ENCODE measurements around the gene NIBAN1.
"Not testable (repeated sequence)": the region's sequence is repeated elsewhere in the genome, so short reads cannot be mapped to it uniquely, and the experiment has no call there.

Gene NIBAN1, protein sequence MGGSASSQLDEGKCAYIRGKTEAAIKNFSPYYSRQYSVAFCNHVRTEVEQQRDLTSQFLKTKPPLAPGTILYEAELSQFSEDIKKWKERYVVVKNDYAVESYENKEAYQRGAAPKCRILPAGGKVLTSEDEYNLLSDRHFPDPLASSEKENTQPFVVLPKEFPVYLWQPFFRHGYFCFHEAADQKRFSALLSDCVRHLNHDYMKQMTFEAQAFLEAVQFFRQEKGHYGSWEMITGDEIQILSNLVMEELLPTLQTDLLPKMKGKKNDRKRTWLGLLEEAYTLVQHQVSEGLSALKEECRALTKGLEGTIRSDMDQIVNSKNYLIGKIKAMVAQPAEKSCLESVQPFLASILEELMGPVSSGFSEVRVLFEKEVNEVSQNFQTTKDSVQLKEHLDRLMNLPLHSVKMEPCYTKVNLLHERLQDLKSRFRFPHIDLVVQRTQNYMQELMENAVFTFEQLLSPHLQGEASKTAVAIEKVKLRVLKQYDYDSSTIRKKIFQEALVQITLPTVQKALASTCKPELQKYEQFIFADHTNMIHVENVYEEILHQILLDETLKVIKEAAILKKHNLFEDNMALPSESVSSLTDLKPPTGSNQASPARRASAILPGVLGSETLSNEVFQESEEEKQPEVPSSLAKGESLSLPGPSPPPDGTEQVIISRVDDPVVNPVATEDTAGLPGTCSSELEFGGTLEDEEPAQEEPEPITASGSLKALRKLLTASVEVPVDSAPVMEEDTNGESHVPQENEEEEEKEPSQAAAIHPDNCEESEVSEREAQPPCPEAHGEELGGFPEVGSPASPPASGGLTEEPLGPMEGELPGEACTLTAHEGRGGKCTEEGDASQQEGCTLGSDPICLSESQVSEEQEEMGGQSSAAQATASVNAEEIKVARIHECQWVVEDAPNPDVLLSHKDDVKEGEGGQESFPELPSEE

GRCh38 chr1:184974056-184974836 lies at the start of gene NIBAN1:
TSS of gene NIBAN1 (minus strand) at chr1:184974508. CDS start at chr1:184974356, 152 bp downstream.
- peak; percentile 32 for DNase-seq

DNA sequence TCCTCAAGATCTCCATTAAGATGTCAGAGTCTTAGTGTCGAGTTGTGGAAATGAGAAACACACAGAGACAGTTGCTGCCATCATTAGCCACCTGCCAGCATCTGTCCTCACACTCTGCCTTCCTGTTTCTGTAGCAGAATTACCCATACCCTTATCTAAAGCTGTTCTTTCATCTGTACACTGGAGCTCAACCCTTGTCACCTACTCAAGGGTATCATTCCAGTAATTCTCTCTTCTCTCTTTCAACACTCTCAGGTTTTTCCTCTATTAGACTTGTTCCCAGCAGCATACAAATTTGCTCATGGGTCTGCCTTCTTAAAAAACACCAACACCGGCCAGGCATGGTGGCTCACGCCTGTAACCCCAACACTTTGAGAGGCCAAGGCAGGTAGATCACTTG lies 43.7 kb upstream of the NIBAN1 start:
- no peak for DNase-seq

DNA sequence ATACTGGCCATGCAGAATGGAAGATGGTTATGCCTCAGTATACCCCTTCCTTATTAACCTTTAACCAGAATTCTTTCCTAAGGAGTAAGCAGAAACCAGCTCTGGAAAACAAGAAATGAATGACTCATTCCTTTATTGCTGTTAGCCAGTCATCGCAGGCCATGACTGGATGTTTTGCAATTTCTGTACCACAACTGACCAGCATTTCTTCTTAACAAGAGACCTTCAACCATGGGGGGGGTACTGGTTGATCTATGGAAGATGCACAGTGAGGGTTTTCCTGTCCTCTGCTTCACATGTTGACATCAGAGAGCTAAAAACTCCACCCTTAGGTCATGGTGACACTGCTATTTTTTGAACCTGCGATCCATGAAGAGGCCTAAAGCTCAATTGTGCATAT lies 43.0 kb upstream of the NIBAN1 start:
- no peak for DNase-seq

- DNase-seq = no peak
These were observed 42.6 kb upstream of the NIBAN1 start for GRCh38 chr1:185016880-185017279.

DNA sequence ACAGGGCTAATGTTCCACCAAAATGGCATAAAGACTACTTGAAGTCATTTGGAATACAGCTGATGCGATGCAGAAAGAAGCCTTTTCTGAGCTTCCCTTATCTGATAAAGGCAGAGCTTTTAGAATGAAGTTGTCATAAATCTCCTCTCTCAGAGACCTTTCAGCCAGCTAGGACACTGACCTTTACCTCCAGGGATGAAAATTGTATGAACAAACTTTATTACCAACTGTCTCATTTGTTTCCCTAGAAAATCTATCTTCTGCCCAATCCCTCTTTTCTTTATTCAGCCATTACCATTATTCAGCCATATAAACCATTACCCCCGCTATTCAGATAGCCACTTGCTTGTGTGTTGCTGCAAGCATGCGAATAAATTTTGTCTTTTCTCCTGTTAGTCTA lies 41.3 kb upstream of the NIBAN1 start:
- DNase-seq = no peak

GRCh38 chr1:185014941-185015340 lies 40.6 kb upstream of the NIBAN1 start:
- no peak for DNase-seq

DNA sequence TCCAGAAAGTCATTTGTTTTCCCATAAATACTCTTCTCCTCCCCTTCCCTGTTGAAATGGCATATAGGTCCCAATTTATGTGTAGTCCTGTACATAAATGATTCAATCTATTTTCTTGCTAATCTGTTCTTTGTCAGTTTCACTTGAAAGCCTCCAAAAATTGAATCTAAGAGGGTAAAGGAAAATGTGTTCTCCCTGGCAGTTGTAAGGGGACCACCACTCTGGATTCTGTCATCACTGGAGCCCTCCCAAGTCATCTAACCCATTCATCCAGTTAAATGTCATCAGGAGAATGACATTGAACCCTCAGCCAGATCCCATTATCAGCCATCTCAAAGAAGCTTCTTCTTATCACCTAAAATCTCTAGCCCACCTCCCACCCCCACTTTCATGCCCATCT lies 36.1 kb upstream of the NIBAN1 start:
- no peak for DNase-seq

- no peak for DNase-seq
These were observed 34.5 kb upstream of the NIBAN1 start for GRCh38 chr1:185008838-185009237.

- not testable (repeated sequence) for DNase-seq
These were observed 27.1 kb upstream of the NIBAN1 start for GRCh38 chr1:185001312-185001880.

GRCh38 chr1:184999974-185000373 lies 25.7 kb upstream of the NIBAN1 start:
- not testable (repeated sequence) for DNase-seq

- DNase-seq = no peak
These were observed 20.0 kb upstream of the NIBAN1 start for GRCh38 chr1:184994301-184994700.

- no peak for DNase-seq
These were observed 18.0 kb upstream of the NIBAN1 start for GRCh38 chr1:184992271-184992670.

GRCh38 chr1:184990204-184990603 lies 15.9 kb upstream of the NIBAN1 start:
- no peak for DNase-seq

DNA sequence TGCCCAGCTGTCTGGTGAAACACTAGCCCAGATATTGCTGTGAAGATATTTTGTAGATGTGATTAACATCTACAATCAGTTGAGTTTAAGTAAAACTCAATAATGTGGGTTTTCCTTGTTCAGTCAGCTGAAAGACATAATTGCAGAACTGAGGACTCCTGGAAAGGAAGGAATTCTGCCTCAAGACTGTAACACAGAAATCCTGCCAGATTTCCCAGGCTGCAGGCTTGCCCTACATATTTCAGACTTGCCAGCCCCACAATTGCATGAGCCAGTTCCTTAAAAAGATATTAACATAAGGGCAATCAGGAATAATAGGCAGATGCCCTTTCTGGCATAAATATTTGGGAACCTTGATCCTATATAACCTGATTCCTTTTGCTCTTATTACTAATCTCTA lies 14.2 kb upstream of the NIBAN1 start:
- DNase-seq = no peak

DNA sequence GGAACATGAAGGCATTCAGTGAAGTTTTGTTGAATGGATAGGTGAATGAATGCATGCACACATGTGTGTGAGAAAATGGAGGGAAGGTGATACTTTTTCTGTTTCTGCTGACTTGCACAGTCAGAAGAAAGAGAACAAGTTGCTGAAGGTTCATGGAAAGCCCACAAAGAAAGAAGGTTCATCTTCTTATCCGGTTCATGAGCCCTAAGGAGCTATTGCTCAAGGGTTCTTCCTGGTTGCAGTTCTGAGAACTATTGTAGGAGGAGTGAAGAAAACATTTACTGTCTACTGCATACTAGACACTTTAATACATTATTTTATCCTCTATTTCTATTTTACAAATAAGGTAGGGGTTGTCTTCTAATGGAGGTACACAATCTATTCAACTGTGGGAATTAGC lies 13.4 kb upstream of the NIBAN1 start:
- no peak for DNase-seq

DNA sequence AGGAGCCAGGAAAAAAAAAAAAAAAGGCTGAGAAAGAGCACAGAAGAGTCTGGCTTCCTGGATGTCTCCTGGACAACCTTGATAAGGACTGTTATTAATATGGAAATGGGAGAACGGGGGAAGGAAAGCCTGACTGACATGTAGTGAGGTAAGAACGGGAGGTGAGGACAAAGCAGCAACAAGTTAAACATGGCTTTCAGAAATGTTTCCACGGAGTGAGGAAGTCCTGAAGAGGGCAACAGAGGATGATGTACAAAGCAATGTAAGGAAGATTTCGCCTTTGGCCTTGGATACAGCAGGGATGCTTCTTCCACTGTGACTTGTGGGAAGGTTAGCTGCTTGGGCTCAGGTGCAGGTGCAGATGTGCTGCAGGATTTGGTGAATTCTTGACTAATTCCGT lies 11.9 kb upstream of the NIBAN1 start:
- DNase-seq = no peak

GRCh38 chr1:184982002-184982954 lies 8.0 kb upstream of the NIBAN1 start:
- DNase-seq = peak; percentile 62

- no peak for DNase-seq
These were observed 6.4 kb upstream of the NIBAN1 start for GRCh38 chr1:184980726-184981125.

GRCh38 chr1:184975208-184975870 lies 1.0 kb upstream of the NIBAN1 start:
- DNase-seq = no peak

DNA sequence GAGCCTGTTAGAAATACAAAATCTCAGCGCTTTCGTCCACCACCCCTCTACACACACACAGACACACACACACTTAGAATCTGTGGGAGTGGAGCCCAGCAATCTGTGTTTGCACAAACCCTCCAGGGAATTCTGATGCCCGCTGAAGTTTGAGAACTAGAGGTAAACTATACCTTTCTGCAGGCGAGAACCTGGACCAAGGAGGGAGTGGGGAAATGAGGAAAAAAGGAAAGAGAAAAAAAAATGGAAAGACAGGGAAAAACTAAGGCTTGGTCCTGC lies 468 bp upstream of the NIBAN1 start:
- DNase-seq = no peak

All from activated T-cell treated with anti-CD3 and anti-CD28 coated beads for 4 hours (primary cell).